SK-N-SH (cell line): ENCODE results near the gene ADAMTSL1. TPM values are rescaled to one million over a fixed set of nuclear protein-coding genes. Genes with fewer than 3 reads are reported as not detected.

ENCODE experiments used
- CTCF ChIA-PET: fragments of 300-600, 350-600 bp; formaldehyde crosslinking; extraction: SDS; loops from one replicate; lab custom pipeline; 2021; lab: Yijun Ruan, JAX
- POLR2A ChIA-PET: fragments of 350-600 bp; sonication (Branson Sonifier 250); formaldehyde crosslinking; extraction: SDS; loops from one replicate; lab custom pipeline; 2020; ENCODE audit warnings: antibody characterized with exemption, inconsistent platforms; lab: Yijun Ruan, JAX
- DNase-seq: peaks from one replicate; pipeline ENCODE4 v3.0.0; 2012
- H2AFZ ChIP-seq: fragments of 200-600 bp; sonication (generic); 2 replicates; pipeline ENCODE4 v1.8.1; 2016; ENCODE audit warnings: antibody characterized with exemption, mild to moderate bottlenecking, low read depth
- H3F3A ChIP-seq: fragments of 200-600 bp; sonication (generic); replicated peaks from 2 replicates; pipeline ENCODE3; 2016; ENCODE audit warnings: antibody characterized with exemption, mild to moderate bottlenecking; ENCODE audit not compliant: insufficient read depth
- H3K27ac ChIP-seq, 2 experiments: fragments of 200-500 bp in 1 of 2; fragments of 200-600 bp in 1 of 2; sonication (Bioruptor generic) in 1 of 2; sonication (generic), shearing (Covaris generic) in 1 of 2; 2 replicates each; pipeline versions ENCODE4 v1.5.1 to v1.6.1; 2014 to 2016; ENCODE audit warnings: low read depth in 2 of 2, inconsistent platforms in 1 of 2, low read length in 1 of 2, mild to moderate bottlenecking in 1 of 2, mixed read lengths in 1 of 2
- H3K27me3 ChIP-seq: fragments of 200-600 bp; sonication (generic), shearing (Covaris generic); 2 replicates; pipeline ENCODE4 v1.6.1; 2016; ENCODE audit warnings: mixed run types; ENCODE audit not compliant: insufficient read depth
- H3K36me3 ChIP-seq, 2 experiments: fragments of 200-500 bp in 1 of 2; fragments of 200-600 bp in 1 of 2; sonication (Bioruptor generic) in 1 of 2; sonication (generic) in 1 of 2; replicated peaks in 1 of 2; 2 replicates each; pipeline versions ENCODE3 to v1.5.1; 2014 to 2016; ENCODE audit warnings: low read length in 1 of 2, mild to moderate bottlenecking in 1 of 2; ENCODE audit not compliant: insufficient read depth in 2 of 2, control insufficient read depth in 1 of 2
- H3K4me1 ChIP-seq, 2 experiments: fragments of 200-500 bp in 1 of 2; fragments of 200-600 bp in 1 of 2; sonication (Bioruptor generic) in 1 of 2; sonication (generic), shearing (Covaris generic) in 1 of 2; 2 replicates each; pipeline versions ENCODE4 v1.5.1 to v1.6.1; 2014 to 2016; ENCODE audit warnings: low read depth in 1 of 2, low read length in 1 of 2, mixed run types in 1 of 2; ENCODE audit not compliant: insufficient read depth in 2 of 2, control insufficient read depth in 1 of 2
- H3K4me2 ChIP-seq: fragments of 200-600 bp; sonication (generic), shearing (Covaris generic); 2 replicates; pipeline ENCODE4 v1.6.1; 2017; ENCODE audit warnings: mixed run types
- H3K4me3 ChIP-seq, 2 experiments: fragments of 200-500 bp in 1 of 2; fragments of 200-600 bp in 1 of 2; sonication (Bioruptor generic) in 1 of 2; sonication (generic), shearing (Covaris generic) in 1 of 2; 2 replicates each; pipeline versions ENCODE4 v1.5.1 to v1.8.1; 2014 to 2016; ENCODE audit warnings: low read depth in 2 of 2, inconsistent platforms in 1 of 2, low read length in 1 of 2, mild to moderate bottlenecking in 1 of 2, mixed read lengths in 1 of 2, moderate library complexity in 1 of 2
- H3K79me2 ChIP-seq: fragments of 200-600 bp; sonication (generic); 2 replicates; pipeline ENCODE4 v1.8.1; 2017; ENCODE audit warnings: mild to moderate bottlenecking; ENCODE audit not compliant: insufficient read depth
- H3K9ac ChIP-seq: fragments of 200-600 bp; sonication (generic); 2 replicates; pipeline ENCODE4 v1.6.1; 2017; ENCODE audit warnings: mixed run types
- H3K9me2 ChIP-seq: fragments of 200-600 bp; sonication (generic); 2 replicates; pipeline ENCODE4 v1.6.1; 2017; ENCODE audit warnings: mixed run types
- H3K9me3 ChIP-seq: fragments of 200-600 bp; sonication (generic); 2 replicates; pipeline ENCODE4 v1.6.1; 2017; ENCODE audit warnings: mixed run types, mild to moderate bottlenecking, moderate library complexity
- H4K20me1 ChIP-seq: fragments of 200-600 bp; sonication (generic); 2 replicates; pipeline ENCODE4 v1.6.1; 2017; ENCODE audit warnings: mild to moderate bottlenecking, mixed run types; ENCODE audit not compliant: insufficient read depth
- CHD2 ChIP-seq: fragments of 150-350 bp; IDR thresholded peaks from 2 replicates; pipeline ENCODE4 v1.6.1; 2018; ENCODE audit warnings: low read length; ENCODE audit not compliant: partially characterized antibody
- EZH2phosphoT487 ChIP-seq: fragments of 200-600 bp; sonication (generic); IDR thresholded peaks from 2 replicates; pipeline ENCODE4 v1.6.1; 2017; ENCODE audit warnings: low read depth, mixed run types, mild to moderate bottlenecking, antibody characterized with exemption, moderate library complexity, borderline replicate concordance
- FOSL2 ChIP-seq: IDR thresholded peaks from 2 replicates; pipeline ENCODE4 v1.4.0; 2012; ENCODE audit warnings: low read depth, mild to moderate bottlenecking, moderate library complexity, borderline replicate concordance
- GABPA ChIP-seq: IDR thresholded peaks from 2 replicates; pipeline ENCODE4 v1.4.0; 2012; ENCODE audit warnings: low read depth, mild to moderate bottlenecking
- JUND ChIP-seq: IDR thresholded peaks from 2 replicates; pipeline ENCODE4 v1.4.0; 2012
- MEF2A ChIP-seq: IDR thresholded peaks from 2 replicates; pipeline ENCODE4 v1.4.0; 2012; ENCODE audit warnings: low read depth, borderline replicate concordance
- NRF1 ChIP-seq: IDR thresholded peaks from 2 replicates; pipeline ENCODE4 v1.6.1; 2012; ENCODE audit warnings: low read depth, mild to moderate bottlenecking, low read length
- PBX3 ChIP-seq: IDR thresholded peaks from 2 replicates; pipeline ENCODE4; 2012
- RAD21 ChIP-seq: IDR thresholded peaks from 2 replicates; pipeline ENCODE4 v1.6.1; 2012; ENCODE audit warnings: mild to moderate bottlenecking, low read length
- SIN3A ChIP-seq: IDR thresholded peaks from 2 replicates; pipeline ENCODE4 v1.6.1; 2012; ENCODE audit warnings: low read depth, mild to moderate bottlenecking, low read length, moderate library complexity, borderline replicate concordance
- SMC3 ChIP-seq: IDR thresholded peaks from 2 replicates; pipeline ENCODE4 v1.6.1; 2012; ENCODE audit warnings: low read depth, low read length, improper control_type of control experiment
- TEAD4 ChIP-seq: IDR thresholded peaks from 2 replicates; pipeline ENCODE4 v1.4.0; 2012; ENCODE audit warnings: mild to moderate bottlenecking, borderline replicate concordance; ENCODE audit not compliant: insufficient read depth
- USF2 ChIP-seq: fragments of 150-350 bp; IDR thresholded peaks from 2 replicates; pipeline ENCODE4 v1.6.1; 2017; ENCODE audit warnings: antibody characterized with exemption, low read length, low read depth, borderline replicate concordance
- WGBS: methylation state at CpG from one replicate; pipeline ENCODE4 v1.1.6; 2017; ENCODE audit warnings: low lambda C conversion rate; 5-methylcytosine and 5-hydroxymethylcytosine counted together
- polyA plus RNA-seq, 3 experiments: library from polyadenylated mRNA; depleted of rRNA; stranded (reverse); fragments of >200 nt; gene quantifications; 2 replicates each; pipeline ENCODE4 v1.2.3, GENCODE V29; 2012
- TF ChIP-seq, protein P1 (sequence below): fragments of 150-350 bp; IDR thresholded peaks from 2 replicates; pipeline ENCODE4 v1.6.1; 2016; ENCODE audit warnings: mild to moderate bottlenecking, low read depth, low read length

The ADAMTSL1 gene
- polyA plus RNA-seq, 1 of the 3 experiments (the other 2 are of a cell fraction) = 114 TPM

GRCh38 chr9:18888290-18888689, 414.3 kb downstream of the ADAMTSL1 start (continued):
- TF ChIP-seq FOSL2 (no peak), USF2 (no peak), GABPA (no peak), RAD21 (no peak)
- TF ChIP-seq, protein P1, sequence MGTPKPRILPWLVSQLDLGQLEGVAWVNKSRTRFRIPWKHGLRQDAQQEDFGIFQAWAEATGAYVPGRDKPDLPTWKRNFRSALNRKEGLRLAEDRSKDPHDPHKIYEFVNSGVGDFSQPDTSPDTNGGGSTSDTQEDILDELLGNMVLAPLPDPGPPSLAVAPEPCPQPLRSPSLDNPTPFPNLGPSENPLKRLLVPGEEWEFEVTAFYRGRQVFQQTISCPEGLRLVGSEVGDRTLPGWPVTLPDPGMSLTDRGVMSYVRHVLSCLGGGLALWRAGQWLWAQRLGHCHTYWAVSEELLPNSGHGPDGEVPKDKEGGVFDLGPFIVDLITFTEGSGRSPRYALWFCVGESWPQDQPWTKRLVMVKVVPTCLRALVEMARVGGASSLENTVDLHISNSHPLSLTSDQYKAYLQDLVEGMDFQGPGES = no peak
- TF ChIP-seq, all 33 proteins: peak for 5

DNA sequence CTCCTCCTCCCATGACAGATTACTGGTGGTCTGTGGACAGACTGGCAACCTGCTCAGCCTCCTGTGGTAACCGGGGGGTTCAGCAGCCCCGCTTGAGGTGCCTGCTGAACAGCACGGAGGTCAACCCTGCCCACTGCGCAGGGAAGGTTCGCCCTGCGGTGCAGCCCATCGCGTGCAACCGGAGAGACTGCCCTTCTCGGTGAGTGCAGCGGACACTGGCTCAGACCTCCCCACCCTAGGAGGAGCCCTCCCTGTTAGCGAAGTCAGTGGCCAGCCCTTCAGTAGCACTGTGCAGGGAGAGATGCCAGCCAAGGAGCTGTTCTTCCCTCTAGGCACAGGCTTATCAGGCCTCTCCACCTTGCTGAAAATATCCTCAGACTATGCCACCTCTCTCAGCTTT, 415.6 kb downstream of the ADAMTSL1 start:
- peaks cover 12 to 66% of the 10 kb centered on the region in 2 experiments for H3K36me3 ChIP-seq
- H3K9me2 ChIP-seq = no peaks in the 10 kb centered on the region
- no peak overlapping the region for H2AFZ ChIP-seq
- peaks cover 3% of the 10 kb centered on the region for H3F3A ChIP-seq
- TF ChIP-seq RAD21 (no peak), NRF1 (no peak), EZH2phosphoT487 (no peak), TEAD4 (no peak), JUND (no peak), SMC3 (no peak), SIN3A (no peak), MEF2A (no peak), PBX3 (no peak), CHD2 (no peak)
- TF ChIP-seq, protein P1 = no peak
- WGBS = 90% methylated on average over 8 of the region's 12 CpGs
- H4K20me1 ChIP-seq = no peaks in the 10 kb centered on the region
- no peak for DNase-seq
- no peaks in the 10 kb centered on the region for H3K9me3 ChIP-seq
- H3K4me1 ChIP-seq = peaks cover 13 to 34% of the 10 kb centered on the region in 2 experiments; a peak in 3 of 4 replicates
- H3K27me3 ChIP-seq = no peaks in the 10 kb centered on the region
- CTCF ChIA-PET = no interaction called here
- H3K79me2 ChIP-seq = no peaks in the 10 kb centered on the region
- no peak overlapping the region for H3K4me3 ChIP-seq
- 0 out of 2 replicates have a peak overlapping the region, but pooled peaks have one; percentile 39 for H3K4me2 ChIP-seq
- H3K27ac ChIP-seq = no peak overlapping the region
- no peak overlapping the region for H3K9ac ChIP-seq
- POLR2A ChIA-PET = no interaction called here
